Trophoblast cell (in vitro differentiated cells and primary cell): ENCODE data around the gene ST6GALNAC4.
A peak's percentile ranks its signal among the peaks of the same experiment; 100 is the strongest.

ENCODE experiments used
- DNase-seq, 2 donors: peaks; one replicate each; pipeline ENCODE4 v3.0.0-alpha.2; 2016
- H2AFZ ChIP-seq: 2 replicates; pipeline ENCODE4 v1.6.1; 2013; ENCODE audit warnings: low read length, moderate library complexity, mild to moderate bottlenecking; ENCODE audit not compliant: insufficient read depth, poor library complexity
- H2AK5ac ChIP-seq: 2 replicates; pipeline ENCODE4 v1.6.1; 2013; ENCODE audit warnings: mild to moderate bottlenecking, low read length
- H2BK120ac ChIP-seq: 2 replicates; pipeline ENCODE4 v1.6.1; 2013; ENCODE audit warnings: low read length, mild to moderate bottlenecking, moderate library complexity; ENCODE audit not compliant: insufficient read depth, poor library complexity
- H2BK12ac ChIP-seq: 2 replicates; pipeline ENCODE4 v1.6.1; 2013; ENCODE audit warnings: mild to moderate bottlenecking, low read length, moderate library complexity
- H2BK5ac ChIP-seq: 2 replicates; pipeline ENCODE4 v1.6.1; 2013; ENCODE audit warnings: low read length, low read depth, moderate library complexity, mild to moderate bottlenecking; ENCODE audit not compliant: poor library complexity
- H3K14ac ChIP-seq: 2 replicates; pipeline ENCODE4 v1.6.1; 2013; ENCODE audit warnings: mild to moderate bottlenecking, low read length
- H3K18ac ChIP-seq: 2 replicates; pipeline ENCODE4 v1.6.1; 2013; ENCODE audit warnings: mild to moderate bottlenecking, low read length
- H3K23ac ChIP-seq: 2 replicates; pipeline ENCODE4 v1.6.1; 2013; ENCODE audit warnings: low read length
- H3K27ac ChIP-seq: 2 replicates; pipeline ENCODE4 v1.5.1; 2013; ENCODE audit warnings: low read depth, mild to moderate bottlenecking, inconsistent platforms, low read length, moderate library complexity
- H3K27me3 ChIP-seq: 2 replicates; pipeline ENCODE4 v1.6.1; 2013; ENCODE audit warnings: inconsistent platforms, mild to moderate bottlenecking, low read length, moderate library complexity; ENCODE audit not compliant: insufficient read depth
- H3K36me3 ChIP-seq, 2 experiments: 1 replicate in 1 of 2; 2 replicates in 1 of 2; pipeline ENCODE4 v1.6.1; 2013; ENCODE audit warnings: low read length in 2 of 2, mild to moderate bottlenecking in 2 of 2, moderate library complexity in 1 of 2; ENCODE audit not compliant: insufficient read depth in 2 of 2, control insufficient read depth in 1 of 2
- H3K4ac ChIP-seq: 2 replicates; pipeline ENCODE4 v1.6.1; 2013; ENCODE audit warnings: low read depth, mild to moderate bottlenecking, low read length, moderate library complexity
- H3K4me1 ChIP-seq, 2 experiments: 1 replicate in 1 of 2; 2 replicates in 1 of 2; pipeline ENCODE4 v1.6.1; 2013; ENCODE audit warnings: low read length in 2 of 2, mild to moderate bottlenecking in 2 of 2, moderate library complexity in 1 of 2; ENCODE audit not compliant: insufficient read depth in 2 of 2, control insufficient read depth in 1 of 2
- H3K4me2 ChIP-seq: 2 replicates; pipeline ENCODE4 v1.6.1; 2013; ENCODE audit warnings: inconsistent platforms, mild to moderate bottlenecking, low read length, moderate library complexity
- H3K4me3 ChIP-seq: 2 replicates; pipeline ENCODE4 v1.5.1; 2013; ENCODE audit warnings: mild to moderate bottlenecking, low read depth, low read length, inconsistent platforms
- H3K79me1 ChIP-seq: one replicate; pipeline ENCODE4 v1.6.1; 2013; ENCODE audit warnings: low read length
- H3K79me2 ChIP-seq: 2 replicates; pipeline ENCODE4 v1.6.1; 2013; ENCODE audit warnings: low read length, mild to moderate bottlenecking; ENCODE audit not compliant: control insufficient read depth, insufficient read depth, poor library complexity
- H3K9ac ChIP-seq: 2 replicates; pipeline ENCODE4 v1.6.1; 2013; ENCODE audit warnings: mild to moderate bottlenecking, low read length
- H3K9me3 ChIP-seq: 2 replicates; pipeline ENCODE4 v1.6.1; 2013; ENCODE audit warnings: low read depth, mild to moderate bottlenecking, control low read depth, inconsistent platforms, low read length; ENCODE audit not compliant: insufficient read depth
- H4K12ac ChIP-seq: 2 replicates; pipeline ENCODE4 v1.6.1; 2013; ENCODE audit warnings: low read depth, mild to moderate bottlenecking, low read length, moderate library complexity
- H4K8ac ChIP-seq: 2 replicates; pipeline ENCODE4 v1.6.1; 2013; ENCODE audit warnings: low read depth, mild to moderate bottlenecking, low read length, moderate library complexity
- H4K91ac ChIP-seq: one replicate; pipeline ENCODE4 v1.6.1; 2013; ENCODE audit warnings: low read depth, mild to moderate bottlenecking, low read length, moderate library complexity
- WGBS: extraction: QIAGEN DNeasy Blood & Tissue Kit; methylation state at CpG from one replicate; pipeline ENCODE4 v1.1.7; 2013; ENCODE audit warnings: missing lambda C conversion rate; ENCODE audit not compliant: insufficient read length, insufficient coverage; ENCODE audit errors: extremely low coverage; 5-methylcytosine and 5-hydroxymethylcytosine counted together

Gene ST6GALNAC4

GRCh38 chr9:127938298-127938690 lies 21.5 kb upstream of the ST6GALNAC4 start:
- Histone ChIP-seq H3K9me3 (no peaks in the 10 kb centered on the region), H3K23ac (no peak overlapping the region), H2BK12ac (no peak overlapping the region), H3K4me1 (peaks cover 9 to 19% of the 10 kb centered on the region in 2 experiments), H2AFZ (peak overlapping the region; percentile 40), H3K79me2 (peaks cover 3% of the 10 kb centered on the region), H4K8ac (peak overlapping the region; percentile 82), H3K27me3 (no peaks in the 10 kb centered on the region), H2AK5ac (peak overlapping the region; percentile 50), H3K4me3 (peak overlapping the region; percentile 85), H2BK5ac (no peak overlapping the region), H3K79me1 (peaks cover 4% of the 10 kb centered on the region), H4K91ac (peak overlapping the region; percentile 47), H3K14ac (peak overlapping the region; percentile 4), H3K27ac (peak overlapping the region; percentile 9), H2BK120ac (no peak overlapping the region), H3K4ac (peak overlapping the region; percentile 11), H3K36me3 (peaks cover 41 to 46% of the 10 kb centered on the region in 2 experiments), H3K9ac (no peak overlapping the region), H4K12ac (peak overlapping the region; percentile 7), H3K4me2 (peak overlapping the region; percentile 66), H3K18ac (no peak overlapping the region)
- WGBS, result no CpG with 5 or more reads among the region's 25 CpGs
- DNase-seq, result peak in 1 of 2 donors; percentile 36

GRCh38 chr9:127937388-127938297 lies 20.8 kb upstream of the ST6GALNAC4 start, which contains the start of gene DPM2:
Gene DPM2, minus strand, starts transcription at chr9:127937854. Its CDS starts 34 bp downstream, at chr9:127937820.
- Histone ChIP-seq H3K27me3 (no peaks in the 10 kb centered on the region), H2BK5ac (peak within 1 kb of the TSS; percentile 32), H3K4me3 (peak within 1 kb of the TSS; percentile 85), H2BK12ac (no peak within 1 kb of the TSS), H3K18ac (peak within 1 kb of the TSS; percentile 16), H4K8ac (peak within 1 kb of the TSS; percentile 90), H2BK120ac (no peak within 1 kb of the TSS), H3K79me1 (peaks cover 4% of the 10 kb centered on the region), H3K14ac (peak within 1 kb of the TSS; percentile 82), H3K4ac (peak within 1 kb of the TSS; percentile 73), H3K4me2 (peak within 1 kb of the TSS; percentile 94), H3K36me3 (peaks cover 34 to 40% of the 10 kb centered on the region in 2 experiments), H3K23ac (no peak within 1 kb of the TSS), H2AK5ac (peak within 1 kb of the TSS; percentile 50), H3K79me2 (peaks cover 3% of the 10 kb centered on the region), H2AFZ (peak within 1 kb of the TSS; percentile 51), H3K9me3 (no peaks in the 10 kb centered on the region), H4K12ac (peak within 1 kb of the TSS; percentile 43), H3K27ac (peak within 1 kb of the TSS; percentile 9), H3K4me1 (peaks cover 9 to 19% of the 10 kb centered on the region in 2 experiments), H4K91ac (peak within 1 kb of the TSS; percentile 71), H3K9ac (peak within 1 kb of the TSS; percentile 88)
- no CpG with 5 or more reads among the region's 60 CpGs for WGBS
- peak; percentile 88 to 92 for DNase-seq

- Histone ChIP-seq H3K27me3 (no peaks in the 10 kb centered on the region), H3K27ac (no peak overlapping the region), H3K23ac (no peak overlapping the region), H3K4me2 (peak overlapping the region; percentile 94), H3K4me1 (peaks cover 9 to 19% of the 10 kb centered on the region in 2 experiments), H2BK120ac (no peak overlapping the region), H3K79me1 (peaks cover 4% of the 10 kb centered on the region), H3K18ac (no peak overlapping the region), H3K36me3 (peaks cover 28 to 34% of the 10 kb centered on the region in 2 experiments), H3K79me2 (peaks cover 3% of the 10 kb centered on the region), H2BK12ac (no peak overlapping the region), H3K9me3 (no peaks in the 10 kb centered on the region), H3K4ac (peak overlapping the region; percentile 73), H4K8ac (peak overlapping the region; percentile 90), H3K4me3 (peak overlapping the region; percentile 85), H4K12ac (peak overlapping the region; percentile 43), H2AFZ (peak overlapping the region; percentile 51), H2BK5ac (no peak overlapping the region), H4K91ac (peak overlapping the region; percentile 71), H3K14ac (peak overlapping the region; percentile 82), H2AK5ac (peak overlapping the region; percentile 50), H3K9ac (peak overlapping the region; percentile 88)
- DNase-seq, result no peak
- WGBS, result no CpG with 5 or more reads among the region's 7 CpGs
Observed at GRCh38 chr9:127937056-127937387, 20.2 kb upstream of the ST6GALNAC4 start.

- no peak overlapping the region for H2BK12ac ChIP-seq
- H3K4ac ChIP-seq, result no peak overlapping the region
- no peak overlapping the region for H3K9ac ChIP-seq
- H2BK120ac ChIP-seq, result no peak overlapping the region
- no peaks in the 10 kb centered on the region for H3K27me3 ChIP-seq
- H2AK5ac ChIP-seq, result no peak overlapping the region
- peak overlapping the region; percentile 94 for H3K4me2 ChIP-seq
- H2BK5ac ChIP-seq, result no peak overlapping the region
- no peak overlapping the region for H4K12ac ChIP-seq
- DNase-seq, result no peak
- no peak overlapping the region for H2AFZ ChIP-seq
- no peak overlapping the region for H4K91ac ChIP-seq
- H3K79me2 ChIP-seq, result peaks cover 3% of the 10 kb centered on the region
- peaks cover 13 to 22% of the 10 kb centered on the region in 2 experiments for H3K4me1 ChIP-seq
- WGBS, result no CpG with 5 or more reads among the region's 14 CpGs
- peaks cover 23 to 27% of the 10 kb centered on the region in 2 experiments for H3K36me3 ChIP-seq
- no peaks in the 10 kb centered on the region for H3K9me3 ChIP-seq
- no peak overlapping the region for H3K23ac ChIP-seq
- H3K79me1 ChIP-seq, result peaks cover 4% of the 10 kb centered on the region
- H4K8ac ChIP-seq, result no peak overlapping the region
- no peak overlapping the region for H3K18ac ChIP-seq
- H3K27ac ChIP-seq, result no peak overlapping the region
- H3K14ac ChIP-seq, result no peak overlapping the region
- H3K4me3 ChIP-seq, result no peak overlapping the region
Observed at GRCh38 chr9:127936347-127936852, 19.6 kb upstream of the ST6GALNAC4 start.
